CD4-positive, alpha-beta T cell treated with Interleukin-4 for 1 hour (primary cell): ENCODE measurements around the gene ACTR6.
A peak's percentile ranks its signal among the peaks of the same experiment; 100 is the strongest.
"Not testable (repeated sequence)": the region's sequence is repeated elsewhere in the genome, so short reads cannot be mapped to it uniquely, and the experiment has no call there.

Source experiments
- DNase-seq, 2 donors: peaks; one replicate each; pipeline ENCODE4 v3.0.0-alpha.2; 2020 to 2022

The ACTR6 gene

DNA sequence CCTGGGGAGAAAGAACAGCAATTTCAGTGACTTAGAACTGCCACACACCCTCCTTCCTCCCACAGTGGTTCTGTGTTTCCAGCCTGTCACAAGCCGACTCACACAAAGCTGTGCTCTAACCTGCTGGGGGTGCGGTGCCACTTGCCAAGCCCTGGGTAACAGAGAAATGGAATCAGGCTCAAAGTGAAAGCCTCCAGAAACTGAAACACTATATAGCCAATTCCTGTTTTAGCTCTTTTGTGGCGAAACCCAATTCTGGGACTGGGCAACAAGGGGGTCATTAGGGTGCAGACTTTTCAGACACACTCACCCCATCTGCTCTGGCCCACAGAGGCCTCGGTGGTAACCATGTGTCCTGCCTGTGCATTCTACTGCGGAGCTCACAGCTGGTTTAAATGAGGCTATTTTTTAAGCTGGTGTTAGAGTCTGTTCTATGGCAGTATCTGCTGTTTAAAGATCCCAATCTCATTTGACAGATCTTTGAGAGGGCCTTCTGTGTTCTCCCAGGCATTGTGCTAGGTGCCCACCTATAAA lies 15.2 kb upstream of the ACTR6 start:
- DNase-seq: no peak

- DNase-seq: no peak
These were observed 14.5 kb upstream of the ACTR6 start for GRCh38 chr12:100186071-100186470.

GRCh38 chr12:100187068-100187467 lies 13.5 kb upstream of the ACTR6 start:
- DNase-seq: no peak

GRCh38 chr12:100187857-100188519 lies 12.6 kb upstream of the ACTR6 start:
- DNase-seq: no peak

GRCh38 chr12:100188888-100189635 lies 11.6 kb upstream of the ACTR6 start:
- DNase-seq: not testable (repeated sequence)

- DNase-seq: no peak
These were observed 10.8 kb upstream of the ACTR6 start for GRCh38 chr12:100189636-100190394.

DNA sequence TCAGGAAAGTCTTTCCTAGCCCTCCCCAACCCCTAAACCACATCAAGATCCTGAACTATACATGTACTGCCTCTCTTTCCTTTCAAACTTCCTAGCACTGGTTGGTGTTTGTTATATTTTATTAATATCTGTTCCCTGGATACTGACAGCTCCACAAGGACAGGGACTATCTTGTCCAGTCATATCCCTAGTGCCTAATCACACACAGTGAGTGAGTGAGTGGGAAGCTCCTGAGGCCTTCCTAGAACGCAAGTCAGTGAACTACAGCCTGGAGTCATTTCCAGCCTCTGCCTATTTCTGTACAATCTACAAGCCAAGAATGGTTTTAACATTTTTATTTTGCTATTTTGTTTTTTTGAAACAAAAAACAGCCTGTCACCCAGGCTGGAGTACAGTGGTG lies 7.5 kb upstream of the ACTR6 start:
- no peak for DNase-seq

DNA sequence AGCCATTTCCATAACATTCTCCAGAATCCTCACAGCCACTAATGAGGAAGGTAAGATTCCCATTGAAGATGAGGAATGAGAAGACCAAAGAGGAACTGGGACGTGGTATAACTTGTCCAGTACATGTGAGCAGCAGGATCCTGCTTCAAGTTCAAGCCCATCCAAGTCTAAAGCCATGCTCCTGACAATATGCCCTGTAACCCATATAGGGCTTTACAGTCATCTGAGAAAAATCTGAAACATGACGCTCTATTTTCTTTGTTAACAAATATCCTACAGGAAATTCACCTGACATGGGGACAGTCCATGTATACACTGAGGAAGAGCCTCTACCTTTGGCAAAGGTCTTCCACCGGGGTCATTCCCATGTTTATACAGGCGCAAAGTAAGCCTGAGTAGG lies 3.1 kb upstream of the ACTR6 start:
- no peak for DNase-seq

DNA sequence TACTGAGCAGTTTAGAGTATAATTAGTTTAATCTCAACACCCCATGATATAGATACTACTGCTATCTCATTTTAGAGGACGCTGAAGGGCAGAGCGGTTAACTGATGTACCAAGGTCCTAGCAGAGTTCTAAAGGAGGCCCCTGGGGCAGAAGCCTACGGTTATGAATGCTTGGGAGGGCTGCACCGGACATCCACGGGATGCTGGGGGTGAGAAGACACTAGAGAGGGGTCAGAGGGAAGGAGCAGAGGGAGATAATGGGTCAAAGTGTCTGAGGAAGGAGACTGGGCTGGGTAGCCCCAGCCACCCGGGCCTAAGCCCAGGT lies 1.6 kb upstream of the ACTR6 start:
- no peak for DNase-seq

GRCh38 chr12:100199347-100200149 lies 1.1 kb upstream of the ACTR6 start:
- peak; percentile 73 to 83 for DNase-seq

DNA sequence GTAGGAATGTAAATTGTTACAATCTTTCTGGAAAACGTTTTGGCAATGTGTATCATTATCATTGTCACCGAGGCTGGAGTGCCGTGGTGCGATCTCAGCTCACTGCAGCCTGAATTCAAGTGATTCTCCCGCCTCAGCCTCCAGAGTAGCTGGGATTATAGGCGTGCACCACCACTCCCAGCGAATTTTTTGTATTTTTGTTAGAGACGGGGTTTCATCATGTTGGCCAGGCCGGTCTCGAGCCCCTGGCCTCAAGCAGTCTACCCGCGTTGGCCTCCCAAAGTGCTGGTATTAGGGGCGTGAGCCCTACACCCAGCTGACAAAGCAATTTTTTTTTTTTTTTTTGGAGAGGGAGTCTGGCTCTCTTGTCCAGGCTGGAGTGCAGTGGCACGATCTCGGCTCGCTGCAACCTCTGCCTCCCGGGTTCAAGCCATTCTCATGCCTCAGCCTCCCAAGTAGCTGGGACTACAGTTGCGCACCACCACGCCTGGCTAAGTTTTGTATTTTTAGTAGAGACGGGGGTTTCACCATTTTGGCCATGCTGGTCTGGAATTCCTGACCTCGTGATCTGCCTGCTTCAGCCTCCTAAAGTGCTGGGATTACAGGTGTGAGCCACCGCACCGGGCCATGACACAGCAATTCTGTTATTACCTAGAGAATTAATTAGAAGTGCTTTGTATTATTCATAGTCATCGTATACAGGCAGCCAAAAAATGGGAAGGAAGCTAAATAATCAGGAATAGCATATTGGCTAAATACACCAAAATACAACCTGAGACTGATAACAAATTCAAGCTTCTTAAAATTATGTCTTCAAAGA lies 1.2 kb downstream of the ACTR6 start:
- no peak for DNase-seq

DNA sequence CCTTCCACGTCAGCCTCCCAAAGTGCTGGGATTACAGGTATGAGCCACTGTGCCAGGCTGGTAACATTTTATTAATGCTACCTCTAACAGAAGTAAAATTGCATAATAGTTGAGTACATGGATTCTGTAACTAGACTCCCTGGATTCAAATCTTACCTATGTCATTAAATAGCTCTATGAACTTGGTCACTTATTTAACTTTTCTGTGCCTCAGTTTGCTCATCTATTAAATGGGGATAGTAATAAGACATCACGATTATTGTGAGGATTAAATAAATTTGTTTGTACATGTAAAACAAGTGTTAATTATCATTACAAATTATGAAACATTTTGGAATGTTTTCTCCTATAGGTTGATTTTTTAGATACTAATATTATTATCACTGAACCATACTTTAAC lies 6.7 kb downstream of the ACTR6 start:
- DNase-seq: no peak

DNA sequence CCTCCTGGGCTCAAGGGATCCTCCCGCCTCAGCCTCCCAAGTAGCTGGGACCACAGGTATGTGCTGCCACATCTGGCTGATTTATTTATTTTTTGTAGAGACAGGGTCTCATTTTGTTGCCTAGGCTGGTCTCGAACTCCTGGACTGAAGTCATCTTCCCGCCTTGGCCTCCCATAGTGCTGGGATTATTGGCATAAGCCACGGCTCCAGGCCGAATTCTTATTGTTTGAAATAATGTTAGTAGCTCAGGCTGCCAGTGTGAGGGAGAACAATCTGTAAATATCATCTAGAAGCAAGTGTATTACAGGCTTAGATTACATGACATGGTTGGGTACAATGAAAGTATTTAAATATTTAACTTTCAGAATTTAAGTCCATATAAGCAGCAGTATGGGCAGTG lies 8.2 kb downstream of the ACTR6 start:
- no peak for DNase-seq

GRCh38 chr12:100211698-100212097 lies 11.1 kb downstream of the ACTR6 start:
- no peak for DNase-seq

DNA sequence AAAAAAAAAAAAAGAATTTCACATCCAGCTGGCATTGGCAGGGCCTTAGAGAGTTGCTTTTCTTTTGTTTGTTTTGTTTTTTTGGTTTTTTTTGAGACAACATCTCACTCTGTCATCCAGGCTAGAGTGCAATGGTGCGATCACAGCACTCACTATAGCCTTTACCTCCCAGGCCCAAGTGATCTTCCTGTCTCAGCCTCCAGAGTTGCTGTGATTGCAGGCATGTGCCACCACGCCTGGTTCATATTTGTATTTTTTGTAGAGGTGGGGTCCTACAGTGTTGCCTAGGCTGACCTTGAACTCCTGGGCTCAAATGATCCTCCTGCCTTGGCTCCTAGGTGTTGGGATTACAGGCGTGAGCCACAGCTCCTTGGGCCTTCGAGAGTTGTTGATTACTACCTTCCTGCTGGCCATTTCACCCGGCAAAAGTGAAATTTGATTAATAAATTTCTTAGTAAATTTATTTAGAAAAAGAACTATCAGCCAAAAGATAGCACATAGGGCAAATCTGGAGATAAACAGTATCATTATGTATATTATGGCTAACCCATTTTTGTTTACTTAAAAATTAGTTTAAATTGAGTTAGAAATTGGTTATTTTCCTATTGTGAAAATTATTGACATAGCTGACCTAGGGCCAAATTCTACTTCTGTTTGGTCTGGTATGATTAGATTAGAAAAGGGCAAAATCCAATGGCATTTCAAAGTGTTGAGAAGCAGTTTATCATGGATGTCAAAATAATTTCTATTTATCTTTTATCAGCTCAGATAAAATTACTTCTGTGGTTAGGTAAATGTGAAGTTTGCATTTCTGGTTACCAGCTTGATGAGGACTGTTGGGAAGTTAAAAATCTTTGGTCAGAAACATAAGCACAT lies 12.6 kb downstream of the ACTR6 start:
- no peak for DNase-seq

DNA sequence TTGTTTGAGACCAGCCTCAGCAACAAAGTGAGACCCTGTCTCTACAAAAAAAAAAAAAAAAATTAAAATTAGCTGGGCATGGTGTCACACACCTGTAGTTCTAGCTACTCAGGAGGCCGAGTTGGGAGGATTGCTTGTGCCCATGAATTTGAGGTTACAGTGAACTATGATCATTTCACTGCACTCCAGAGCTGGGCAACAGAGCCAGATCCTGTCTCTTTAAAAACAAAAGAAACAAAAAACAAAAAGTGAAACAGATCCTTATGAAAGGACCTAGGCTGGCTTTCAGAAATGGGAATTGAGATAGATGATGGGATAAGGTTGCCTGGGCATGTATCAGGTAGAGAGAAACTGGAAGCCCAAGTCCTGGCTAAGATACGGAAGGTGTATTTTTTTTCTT lies 13.9 kb downstream of the ACTR6 start:
- no peak for DNase-seq

DNA sequence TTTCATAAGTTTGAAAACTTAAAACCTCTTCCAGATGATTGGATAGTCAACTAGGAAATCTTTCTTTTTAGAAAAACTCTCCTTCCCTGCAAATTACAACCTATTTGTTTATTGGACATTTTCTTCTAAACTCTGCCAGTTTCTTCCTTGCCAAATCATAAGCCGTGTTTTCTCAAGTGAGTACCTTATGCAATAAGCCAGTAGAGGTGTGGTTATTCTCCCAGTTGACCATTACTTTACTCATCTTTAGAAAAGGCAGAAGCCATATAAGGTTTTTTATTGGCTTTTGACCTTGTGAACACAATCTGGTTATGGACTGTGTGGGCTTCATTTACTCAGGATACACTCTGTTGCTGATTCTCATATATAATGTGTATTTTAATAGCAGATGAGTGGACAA lies 14.6 kb downstream of the ACTR6 start:
- DNase-seq: no peak

DNA sequence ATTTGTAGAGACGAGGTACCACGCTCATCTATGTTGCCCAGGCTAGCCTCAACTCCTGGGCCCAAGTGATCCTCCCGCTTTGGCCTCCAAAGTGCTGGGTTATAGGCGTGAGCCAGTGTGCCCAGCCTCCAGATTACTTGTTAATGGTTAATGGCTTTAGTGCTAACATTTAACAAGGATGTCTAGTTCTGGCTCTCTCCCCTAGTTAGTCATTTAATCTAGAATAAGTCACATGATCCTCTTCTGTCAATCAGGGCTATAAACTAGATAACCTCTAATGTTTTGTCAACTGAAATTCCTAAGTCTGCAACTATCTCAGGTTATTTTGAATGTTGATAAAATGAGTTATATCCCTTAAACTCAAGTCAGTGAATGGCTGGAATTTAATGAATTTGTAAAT lies 15.7 kb downstream of the ACTR6 start:
- no peak for DNase-seq

GRCh38 chr12:100219328-100220109 lies 18.9 kb downstream of the ACTR6 start:
- no peak for DNase-seq

GRCh38 chr12:100221523-100221922 lies 20.9 kb downstream of the ACTR6 start:
- no peak for DNase-seq
